B cell (primary cell): ENCODE measurements around the gene KAZN. TPM values are rescaled to one million over a fixed set of nuclear protein-coding genes. Genes with fewer than 3 reads are reported as not detected.

Experiments used
- ATAC-seq: fragments of 200-7000 bp; cut with Tn5 transposase; one replicate; pipeline ENCODE4 v1.10.0; 2021; ENCODE audit warnings: low read depth, mild to moderate bottlenecking, moderate number of reproducible peaks, moderate library complexity
- CTCF ChIA-PET: fragments of 350-600 bp; sonication (Branson Sonifier 250); formaldehyde crosslinking; loops from one replicate; lab custom pipeline; 2021; ENCODE audit warnings: antibody characterized with exemption, inconsistent platforms; lab: Charles Lee
- POLR2A ChIA-PET: fragments of 350-600 bp; sonication (Branson Sonifier 250); formaldehyde crosslinking; loops from one replicate; lab custom pipeline; 2021; ENCODE audit warnings: antibody characterized with exemption; lab: Charles Lee
- DNase-seq: peaks from one replicate; pipeline ENCODE4 v3.0.0; 2013
- H2AFZ ChIP-seq: 2 replicates; pipeline ENCODE4 v1.6.1; 2012; ENCODE audit warnings: mild to moderate bottlenecking, low read depth, low read length; ENCODE audit not compliant: insufficient read depth, poor library complexity, severe bottlenecking
- H3K27ac ChIP-seq, 2 donors: 1 replicate in 1 of 2; 2 replicates in 1 of 2; pipeline ENCODE4 v1.5.1; 2012 to 2013; ENCODE audit warnings: low read length in 2 of 2, mild to moderate bottlenecking in 2 of 2, moderate library complexity in 1 of 2
- H3K27me3 ChIP-seq, 4 experiments: fragments of 200-600 bp in 1 of 4; sonication (generic) in 1 of 4; replicated peaks in 1 of 4; 1 replicate in 2 of 4; 2 replicates in 2 of 4; pipeline versions ENCODE4 v1.6.1 to v1.7.0; 2013 to 2016; ENCODE audit warnings: low read length in 3 of 4, mild to moderate bottlenecking in 2 of 4, mixed read lengths in 1 of 4, moderate library complexity in 1 of 4; ENCODE audit not compliant: insufficient read depth in 4 of 4, control insufficient read depth in 3 of 4; ENCODE audit errors: control extremely low read depth in 1 of 4
- H3K36me3 ChIP-seq, 2 experiments: replicated peaks in 1 of 2; 1 replicate in 1 of 2; 2 replicates in 1 of 2; pipeline versions ENCODE4 v1.6.1 to v1.7.1; 2013; ENCODE audit warnings: low read length in 1 of 2; ENCODE audit not compliant: insufficient read depth in 2 of 2, control insufficient read depth in 1 of 2; ENCODE audit errors: control extremely low read depth in 1 of 2, extremely low read depth in 1 of 2
- H3K4me1 ChIP-seq, 2 donors: fragments of 200-600 bp in 1 of 2; sonication (generic) in 1 of 2; 1 replicate in 1 of 2; 2 replicates in 1 of 2; pipeline versions ENCODE4 v1.5.1 to v1.6.1; 2013 to 2017; ENCODE audit warnings: low read length in 2 of 2; ENCODE audit not compliant: control insufficient read depth in 2 of 2, insufficient read depth in 2 of 2
- H3K4me2 ChIP-seq: replicated peaks from 2 replicates; pipeline ENCODE3; 2012; ENCODE audit warnings: mild to moderate bottlenecking, low read depth, low read length; ENCODE audit not compliant: poor library complexity, severe bottlenecking
- H3K4me3 ChIP-seq, 5 experiments: fragments of 200-600 bp in 1 of 5; sonication (generic) in 1 of 5; 1 replicate in 3 of 5; 2 replicates in 2 of 5; pipeline versions ENCODE4 v1.5.1 to v1.7.0; 2011 to 2016; ENCODE audit warnings: low read length in 4 of 5, mild to moderate bottlenecking in 4 of 5, low read depth in 2 of 5, control low read depth in 1 of 5, moderate library complexity in 1 of 5; ENCODE audit not compliant: insufficient read depth in 1 of 5; ENCODE audit errors: control extremely low read depth in 1 of 5, extremely low read depth in 1 of 5
- H3K79me2 ChIP-seq: fragments of 200-600 bp; sonication (generic); one replicate; pipeline ENCODE4 v1.6.0; 2016; ENCODE audit warnings: low read length; ENCODE audit not compliant: control insufficient read depth, insufficient read depth
- H3K9ac ChIP-seq: fragments of 200-600 bp; sonication (generic); 2 replicates; pipeline ENCODE4 v1.6.1; 2017; ENCODE audit warnings: mild to moderate bottlenecking, low read length, moderate library complexity
- H3K9me3 ChIP-seq, 3 donors: one replicate each; pipeline versions ENCODE4 v1.6.1 to v1.7.1; 2013; ENCODE audit warnings: low read length in 2 of 3; ENCODE audit not compliant: control insufficient read depth in 2 of 3, insufficient read depth in 1 of 3; ENCODE audit errors: control extremely low read depth in 1 of 3
- H4K20me1 ChIP-seq: 2 replicates; pipeline ENCODE4 v1.6.0; 2012; ENCODE audit warnings: mild to moderate bottlenecking, low read length; ENCODE audit not compliant: insufficient read depth, control insufficient read depth, poor library complexity, severe bottlenecking
- H3K27ac Mint-ChIP-seq: one replicate; pipeline ENCODE4 v1.8.0; 2021; ENCODE audit warnings: mixed read lengths
- H3K27me3 Mint-ChIP-seq: one replicate; pipeline ENCODE4 v1.8.0; 2021; ENCODE audit warnings: mixed read lengths
- H3K4me1 Mint-ChIP-seq: one replicate; pipeline ENCODE4 v1.8.0; 2021; ENCODE audit warnings: mixed read lengths
- H3K4me3 Mint-ChIP-seq: one replicate; pipeline ENCODE4 v1.8.0; 2021; ENCODE audit warnings: mixed read lengths
- H3K9me3 Mint-ChIP-seq: one replicate; pipeline ENCODE4 v1.8.0; 2022; ENCODE audit warnings: mixed read lengths; ENCODE audit not compliant: insufficient read depth
- CTCF ChIP-seq: fragments of 200-600 bp; IDR thresholded peaks from one replicate; pipeline ENCODE4 v1.8.0; 2022; ENCODE audit warnings: antibody characterized with exemption, mild to moderate bottlenecking
- EZH2 ChIP-seq: IDR thresholded peaks from 2 replicates; pipeline ENCODE4 v1.6.1; 2012; ENCODE audit warnings: borderline replicate concordance, low read depth, mild to moderate bottlenecking, moderate library complexity, low read length; ENCODE audit not compliant: insufficient read depth, poor library complexity, severe bottlenecking
- WGBS: methylation state at CpG from one replicate; pipeline ENCODE4 v1.1.5; 2013; ENCODE audit warnings: missing lambda C conversion rate; ENCODE audit not compliant: insufficient coverage; 5-methylcytosine and 5-hydroxymethylcytosine counted together
- intact Hi-C: fragments of 100-400 bp; cut with micrococcal nuclease; formaldehyde crosslinking; loops from one replicate; pipeline ENCODE4 v1.10.0; 2022
- polyA plus RNA-seq: library from polyadenylated mRNA; depleted of rRNA; stranded (reverse); fragments of >200 nt; gene quantifications from 2 replicates; pipeline ENCODE4 v1.2.3, GENCODE V29; 2012
- total RNA-seq, 2 donors: library from RNA; stranded (reverse); fragments of 120-200 nt in 1 of 2; gene quantifications; 1 replicate in 1 of 2; 2 replicates in 1 of 2; pipeline versions ENCODE4 v1.2.3 to v1.2.4, GENCODE V29; 2013 to 2022

The KAZN gene
- total and polyA plus RNA-seq, 2 donors (not counting 1 experiment from before 2014, with no cell fraction given), result 0.13 to 0.39 TPM

- no peak overlapping the region for H3K27ac Mint-ChIP-seq
Measured at GRCh38 chr1:14627608-14628489, 29.4 kb downstream of the KAZN start.

More at GRCh38 chr1:14627608-14628489, 29.4 kb downstream of the KAZN start:
- DNase-seq (no peak), ATAC-seq (no peak)
- Histone ChIP-seq H3K27me3 (no peaks in the 10 kb centered on the region), H4K20me1 (no peaks in the 10 kb centered on the region), H3K4me3 (no peak overlapping the region), H3K9me3 (no peaks in the 10 kb centered on the region), H3K79me2 (no peaks in the 10 kb centered on the region), H3K4me2 (no peak overlapping the region), H3K36me3 (no peaks in the 10 kb centered on the region), H2AFZ (no peak overlapping the region), H3K4me1 (no peaks in the 10 kb centered on the region), H3K9ac (no peak overlapping the region), H3K27ac (no peak overlapping the region)
- no peak for TF ChIP-seq CTCF
- no peak for TF ChIP-seq EZH2
- ChIA-PET CTCF (no interaction called here), POLR2A (no interaction called here)
- 89% methylated on average over 10 of the region's 17 CpGs for WGBS
- Mint-ChIP-seq H3K4me1 (no peaks in the 10 kb centered on the region), H3K27me3 (peaks cover 7% of the 10 kb centered on the region), H3K9me3 (peaks cover 4% of the 10 kb centered on the region), H3K4me3 (no peak overlapping the region)
- intact Hi-C loops, result no loop called here
